ENCODE measurements around the gene EVL. TPM values are rescaled to one million over a fixed set of nuclear protein-coding genes. Genes with fewer than 3 reads are reported as not detected.
"Not testable (repeated sequence)": the region's sequence is repeated elsewhere in the genome, so short reads cannot be mapped to it uniquely, and the experiment has no call there.

The EVL gene
- total RNA-seq, 1 experiment from 2014 or later = 17.9 TPM

GRCh38 chr14:100056964-100057795, 8.0 kb upstream of the EVL start:
- no peaks in the 10 kb centered on the region for H3K27me3 ChIP-seq
- H3K36me3 ChIP-seq = no peaks in the 10 kb centered on the region
- no peak for DNase-seq
- H3K4me3 ChIP-seq = no peak overlapping the region
- no peaks in the 10 kb centered on the region for H3K9me3 ChIP-seq

- H3K4me3 ChIP-seq = no peak overlapping the region
- H3K9me3 ChIP-seq = no peaks in the 10 kb centered on the region
- DNase-seq = no peak
- no peaks in the 10 kb centered on the region for H3K36me3 ChIP-seq
- no peaks in the 10 kb centered on the region for H3K27me3 ChIP-seq
These were observed 6.3 kb upstream of the EVL start for GRCh38 chr14:100058777-100059437.

GRCh38 chr14:100059438-100059781, 5.8 kb upstream of the EVL start:
- Histone ChIP-seq H3K4me3 (no peak overlapping the region), H3K9me3 (no peaks in the 10 kb centered on the region), H3K27me3 (no peaks in the 10 kb centered on the region), H3K36me3 (no peaks in the 10 kb centered on the region)
- DNase-seq = no peak

- H3K36me3 ChIP-seq = no peaks in the 10 kb centered on the region
- H3K27me3 ChIP-seq = no peaks in the 10 kb centered on the region
- no peak overlapping the region for H3K4me3 ChIP-seq
- H3K9me3 ChIP-seq = no peaks in the 10 kb centered on the region
- no peak for DNase-seq
These were observed 4.5 kb upstream of the EVL start for GRCh38 chr14:100060760-100061159.

- no peak overlapping the region for H3K4me3 ChIP-seq
- H3K9me3 ChIP-seq = no peaks in the 10 kb centered on the region
- H3K36me3 ChIP-seq = no peaks in the 10 kb centered on the region
- no peak for DNase-seq
- H3K27me3 ChIP-seq = no peaks in the 10 kb centered on the region
These were observed 2.6 kb upstream of the EVL start for GRCh38 chr14:100062590-100062989.

- no peak overlapping the region for H3K4me3 ChIP-seq
- H3K36me3 ChIP-seq = no peaks in the 10 kb centered on the region
- no peaks in the 10 kb centered on the region for H3K27me3 ChIP-seq
- H3K9me3 ChIP-seq = no peaks in the 10 kb centered on the region
- DNase-seq = no peak
These were observed 1.8 kb upstream of the EVL start for GRCh38 chr14:100063314-100063941.

- not testable (repeated sequence) for H3K4me3 ChIP-seq, H3K27me3 ChIP-seq, H3K36me3 ChIP-seq, DNase-seq, H3K9me3 ChIP-seq
These were observed 708 bp upstream of the EVL start for GRCh38 chr14:100064335-100065092.

GRCh38 chr14:100065942-100066574, 836 bp downstream of the EVL start:
- H3K9me3 ChIP-seq = no peaks in the 10 kb centered on the region
- DNase-seq = no peak

GRCh38 chr14:100066962-100067361, 1.7 kb downstream of the EVL start:
- Histone ChIP-seq H3K9me3 (no peaks in the 10 kb centered on the region), H3K4me3 (no peak overlapping the region), H3K27me3 (no peaks in the 10 kb centered on the region), H3K36me3 (no peaks in the 10 kb centered on the region)
- no peak for DNase-seq

More at GRCh38 chr14:100065942-100066574, 836 bp downstream of the EVL start:
- no peaks in the 10 kb centered on the region for H3K27me3 ChIP-seq
- no peak overlapping the region for H3K4me3 ChIP-seq
- no peaks in the 10 kb centered on the region for H3K36me3 ChIP-seq

- no peak for DNase-seq
- H3K9me3 ChIP-seq = no peaks in the 10 kb centered on the region
- no peaks in the 10 kb centered on the region for H3K27me3 ChIP-seq
- no peaks in the 10 kb centered on the region for H3K36me3 ChIP-seq
- no peak overlapping the region for H3K4me3 ChIP-seq
These were observed 2.3 kb downstream of the EVL start for GRCh38 chr14:100067481-100067880.

- H3K9me3 ChIP-seq = no peaks in the 10 kb centered on the region
- DNase-seq = peak; percentile 38
- H3K36me3 ChIP-seq = no peaks in the 10 kb centered on the region
- no peaks in the 10 kb centered on the region for H3K27me3 ChIP-seq
- H3K4me3 ChIP-seq = no peak overlapping the region
These were observed 3.0 kb downstream of the EVL start for GRCh38 chr14:100067971-100068959.

GRCh38 chr14:100069161-100069800, 4.1 kb downstream of the EVL start:
- no peaks in the 10 kb centered on the region for H3K27me3 ChIP-seq
- no peak overlapping the region for H3K4me3 ChIP-seq
- DNase-seq = no peak
- no peaks in the 10 kb centered on the region for H3K36me3 ChIP-seq
- no peaks in the 10 kb centered on the region for H3K9me3 ChIP-seq

- H3K9me3 ChIP-seq = no peaks in the 10 kb centered on the region
- no peak overlapping the region for H3K4me3 ChIP-seq
- DNase-seq = no peak
- no peaks in the 10 kb centered on the region for H3K36me3 ChIP-seq
- H3K27me3 ChIP-seq = no peaks in the 10 kb centered on the region
These were observed 5.1 kb downstream of the EVL start for GRCh38 chr14:100070310-100070709.

- no peak for DNase-seq
- H3K4me3 ChIP-seq = no peak overlapping the region
- H3K36me3 ChIP-seq = no peaks in the 10 kb centered on the region
- H3K9me3 ChIP-seq = no peaks in the 10 kb centered on the region
- H3K27me3 ChIP-seq = no peaks in the 10 kb centered on the region
These were observed 6.3 kb downstream of the EVL start for GRCh38 chr14:100071545-100071944.

- no peak for DNase-seq
- H3K4me3 ChIP-seq = no peak overlapping the region
- no peaks in the 10 kb centered on the region for H3K9me3 ChIP-seq
- no peaks in the 10 kb centered on the region for H3K36me3 ChIP-seq
- H3K27me3 ChIP-seq = no peaks in the 10 kb centered on the region
These were observed 7.6 kb downstream of the EVL start for GRCh38 chr14:100072783-100073346.

Data from MG63 (cell line).